Activated CD4-positive, alpha-beta T cell treated with anti-CD3 and anti-CD28 coated beads for 36 hours (primary cell): ENCODE measurements around the gene GLG1. TPM values are rescaled to one million over a fixed set of nuclear protein-coding genes. Genes with fewer than 3 reads are reported as not detected.
"Not testable (repeated sequence)": the region's sequence is repeated elsewhere in the genome, so short reads cannot be mapped to it uniquely, and the experiment has no call there.

Source experiments
- ATAC-seq: fragments of 200-7000 bp; cut with Tn5 transposase; one replicate; pipeline ENCODE4 v1.10.0; 2021; ENCODE audit warnings: mild to moderate bottlenecking, moderate library complexity
- CTCF ChIA-PET: fragments of 350-600 bp; sonication (Branson Sonifier 250); formaldehyde crosslinking; loops from one replicate; lab custom pipeline; 2021; ENCODE audit warnings: antibody characterized with exemption; lab: Charles Lee
- POLR2A ChIA-PET: fragments of 350-600 bp; sonication (Branson Sonifier 250); formaldehyde crosslinking; loops from one replicate; lab custom pipeline; 2021; ENCODE audit warnings: antibody characterized with exemption, inconsistent platforms; lab: Charles Lee
- DNase-seq: peaks from one replicate; pipeline ENCODE4 v3.0.0-alpha.2; 2020
- H3K27ac Mint-ChIP-seq: one replicate; pipeline ENCODE4 v1.8.0; 2021; ENCODE audit warnings: mixed read lengths
- H3K27me3 Mint-ChIP-seq: one replicate; pipeline ENCODE4 v1.8.0; 2021; ENCODE audit warnings: mixed read lengths
- H3K36me3 Mint-ChIP-seq: one replicate; pipeline ENCODE4 v1.8.0; 2021; ENCODE audit warnings: low read depth, mixed read lengths
- H3K4me1 Mint-ChIP-seq: one replicate; pipeline ENCODE4 v1.8.0; 2021; ENCODE audit warnings: mixed read lengths
- H3K4me3 Mint-ChIP-seq: one replicate; pipeline ENCODE4 v1.8.0; 2021; ENCODE audit warnings: mild to moderate bottlenecking, moderate library complexity, mixed read lengths
- H3K9me3 Mint-ChIP-seq: one replicate; pipeline ENCODE4 v1.8.0; 2021; ENCODE audit warnings: low read depth, mixed read lengths
- intact Hi-C, 2 experiments: fragments of 100-400 bp; cut with DNase I in 1 of 2; cut with micrococcal nuclease in 1 of 2; formaldehyde crosslinking; loops; one replicate each; pipeline versions ENCODE4 v1.14.2 to v1.15.1; 2022 to 2024; cut with DNase I, micrococcal nuclease
- total RNA-seq, 2 experiments: library from RNA; stranded (reverse); gene quantifications; one replicate each; pipeline ENCODE4 v1.2.3, GENCODE V29; 2021

The GLG1 gene
- total RNA-seq, 2 experiments from 2014 or later: 66.3 to 68.3 TPM

GRCh38 chr16:74439685-74440084 lies 167.2 kb downstream of the GLG1 start:
- Mint-ChIP-seq H3K36me3 (peaks cover 13% of the 10 kb centered on the region), H3K4me3 (no peak overlapping the region), H3K4me1 (peaks cover 16% of the 10 kb centered on the region), H3K9me3 (peaks cover 9% of the 10 kb centered on the region), H3K27ac (no peak overlapping the region), H3K27me3 (no peaks in the 10 kb centered on the region)
- ATAC-seq: no peak
- no peak for DNase-seq
- intact Hi-C loops: loop anchor here in 1 of 2 experiments (10.0 kb wide), 1 partner anchor 65 kb away; the partner anchor contains the start of gene NPIPB15
- ChIA-PET CTCF (interaction anchor here (0.7 kb wide), 1 partner anchor 61 kb away, joined by 3 read pairs; no protein-coding TSS in a partner anchor), POLR2A (no interaction called here)

GRCh38 chr16:74438492-74438979 lies 168.4 kb downstream of the GLG1 start:
- ChIA-PET POLR2A (no interaction called here), CTCF (no interaction called here)
- Mint-ChIP-seq H3K27ac (peak overlapping the region; percentile 77), H3K4me3 (no peak overlapping the region), H3K4me1 (peaks cover 16% of the 10 kb centered on the region), H3K27me3 (no peaks in the 10 kb centered on the region), H3K36me3 (peaks cover 13% of the 10 kb centered on the region), H3K9me3 (peaks cover 9% of the 10 kb centered on the region)
- ATAC-seq (peak; percentile 82), DNase-seq (no peak)
- intact Hi-C loops: loop anchor here in 1 of 2 experiments (10.0 kb wide), 1 partner anchor 64 kb away; the partner anchor contains the start of gene NPIPB15

- H3K4me3 Mint-ChIP-seq: no peak overlapping the region
- CTCF ChIA-PET: interaction anchor here (1.0 to 1.1 kb wide), 2 partner anchors 11 to 122 kb away, joined by 6 to 7 read pairs; no protein-coding TSS in a partner anchor
- H3K9me3 Mint-ChIP-seq: no peaks in the 10 kb centered on the region
- POLR2A ChIA-PET: no interaction called here
- no peak for ATAC-seq
- H3K4me1 Mint-ChIP-seq: no peaks in the 10 kb centered on the region
- H3K27me3 Mint-ChIP-seq: no peaks in the 10 kb centered on the region
- H3K36me3 Mint-ChIP-seq: no peaks in the 10 kb centered on the region
- no peak overlapping the region for H3K27ac Mint-ChIP-seq
- intact Hi-C loops: loop anchor here in 1 of 2 experiments (2.0 to 10.0 kb wide), 2 partner anchors 57 to 121 kb away; partner anchors contain the start of gene NPIPB15
- DNase-seq: no peak
Observed at GRCh38 chr16:74431516-74431915, 175.4 kb downstream of the GLG1 start.

- H3K27me3 Mint-ChIP-seq, H3K27ac Mint-ChIP-seq, CTCF ChIA-PET, H3K36me3 Mint-ChIP-seq, H3K9me3 Mint-ChIP-seq, H3K4me1 Mint-ChIP-seq, POLR2A ChIA-PET, H3K4me3 Mint-ChIP-seq: not testable (repeated sequence)
- DNase-seq: peak; percentile 71
- peak; percentile 94 for ATAC-seq
- intact Hi-C loops: loop anchor here (1.0 to 10.0 kb wide), 3 partner anchors 55 to 120 kb away; partner anchors contain the start of gene NPIPB15 (in 1 of the 2)
Observed at GRCh38 chr16:74430036-74430712, 176.7 kb downstream of the GLG1 start.

- H3K36me3 Mint-ChIP-seq, H3K4me3 Mint-ChIP-seq, CTCF ChIA-PET, ATAC-seq, intact Hi-C loops, DNase-seq, H3K4me1 Mint-ChIP-seq, H3K9me3 Mint-ChIP-seq, H3K27me3 Mint-ChIP-seq, POLR2A ChIA-PET, H3K27ac Mint-ChIP-seq: not testable (repeated sequence)
Observed at GRCh38 chr16:74428493-74428892, 178.4 kb downstream of the GLG1 start.

- intact Hi-C loops, CTCF ChIA-PET: not testable (repeated sequence)
Observed at GRCh38 chr16:74425751-74426150, 181.2 kb downstream of the GLG1 start.

GRCh38 chr16:74423721-74424120 lies 183.2 kb downstream of the GLG1 start:
- H3K36me3 Mint-ChIP-seq, CTCF ChIA-PET, H3K4me3 Mint-ChIP-seq, intact Hi-C loops, DNase-seq, ATAC-seq, H3K27me3 Mint-ChIP-seq, H3K9me3 Mint-ChIP-seq, H3K27ac Mint-ChIP-seq, H3K4me1 Mint-ChIP-seq, POLR2A ChIA-PET: not testable (repeated sequence)

More at GRCh38 chr16:74425751-74426150, 181.2 kb downstream of the GLG1 start:
- DNase-seq, H3K4me1 Mint-ChIP-seq, H3K4me3 Mint-ChIP-seq, H3K27me3 Mint-ChIP-seq, H3K36me3 Mint-ChIP-seq, POLR2A ChIA-PET, H3K27ac Mint-ChIP-seq, H3K9me3 Mint-ChIP-seq, ATAC-seq: not testable (repeated sequence)

- CTCF ChIA-PET, POLR2A ChIA-PET, ATAC-seq, H3K27ac Mint-ChIP-seq, intact Hi-C loops, H3K36me3 Mint-ChIP-seq, H3K4me3 Mint-ChIP-seq, H3K27me3 Mint-ChIP-seq, DNase-seq, H3K4me1 Mint-ChIP-seq, H3K9me3 Mint-ChIP-seq: not testable (repeated sequence)
Observed at GRCh38 chr16:74422086-74422485, 184.8 kb downstream of the GLG1 start.

- ATAC-seq, POLR2A ChIA-PET, CTCF ChIA-PET, H3K9me3 Mint-ChIP-seq, H3K4me1 Mint-ChIP-seq, DNase-seq, intact Hi-C loops, H3K36me3 Mint-ChIP-seq, H3K4me3 Mint-ChIP-seq, H3K27ac Mint-ChIP-seq, H3K27me3 Mint-ChIP-seq: not testable (repeated sequence)
Observed at GRCh38 chr16:74421482-74421785, 185.5 kb downstream of the GLG1 start.

- H3K9me3 Mint-ChIP-seq, H3K4me3 Mint-ChIP-seq, ATAC-seq, H3K4me1 Mint-ChIP-seq, CTCF ChIA-PET, DNase-seq, POLR2A ChIA-PET, intact Hi-C loops, H3K27ac Mint-ChIP-seq, H3K27me3 Mint-ChIP-seq, H3K36me3 Mint-ChIP-seq: not testable (repeated sequence)
Observed at GRCh38 chr16:74420612-74421481, 186.1 kb downstream of the GLG1 start, which contains the start of gene CLEC18B. Gene CLEC18B (minus strand): TSS chr16:74421478. CDS start chr16:74421270, 208 bp downstream.

- H3K9me3 Mint-ChIP-seq, H3K27me3 Mint-ChIP-seq, H3K4me3 Mint-ChIP-seq, H3K27ac Mint-ChIP-seq, POLR2A ChIA-PET, H3K36me3 Mint-ChIP-seq, CTCF ChIA-PET, DNase-seq, ATAC-seq, intact Hi-C loops, H3K4me1 Mint-ChIP-seq: not testable (repeated sequence)
Observed at GRCh38 chr16:74419811-74420210, 187.1 kb downstream of the GLG1 start.
